Dendritic cell treated with granulocyte-macrophage colony-stimulating factor and Interleukin-4, amounts not matched to agents 40 ng/mL and 50 ng/mL, for 4 days (primary cell): ENCODE data around the gene ATP1A1.
A peak's percentile ranks its signal among the peaks of the same experiment; 100 is the strongest.

ENCODE experiments used
- H3K27ac Mint-ChIP-seq: one replicate; pipeline ENCODE4 v1.8.0; 2022; ENCODE audit warnings: mild to moderate bottlenecking, mixed read lengths
- H3K27me3 Mint-ChIP-seq: one replicate; pipeline ENCODE4 v1.8.0; 2022; ENCODE audit warnings: mild to moderate bottlenecking, mixed read lengths
- H3K36me3 Mint-ChIP-seq: one replicate; pipeline ENCODE4 v1.8.0; 2022; ENCODE audit warnings: low read depth, mixed read lengths
- H3K4me1 Mint-ChIP-seq: one replicate; pipeline ENCODE4 v1.8.0; 2022; ENCODE audit warnings: low read depth, mixed read lengths
- H3K4me3 Mint-ChIP-seq: one replicate; pipeline ENCODE4 v1.8.0; 2022; ENCODE audit warnings: mild to moderate bottlenecking, moderate library complexity, mixed read lengths
- H3K9me3 Mint-ChIP-seq: one replicate; pipeline ENCODE4 v1.8.0; 2022; ENCODE audit warnings: mixed read lengths
- intact Hi-C: fragments of 100-400 bp; cut with micrococcal nuclease; formaldehyde crosslinking; loops from one replicate; pipeline ENCODE4 v1.15.0; 2022

ATP1A1 gene

GRCh38 chr1:116353155-116353554, 19.9 kb upstream of the ATP1A1 start:
- Mint-ChIP-seq H3K9me3 (peaks cover 9% of the 10 kb centered on the region), H3K27ac (no peak overlapping the region), H3K27me3 (peaks cover 5% of the 10 kb centered on the region), H3K4me3 (no peak overlapping the region), H3K4me1 (peaks cover 21% of the 10 kb centered on the region), H3K36me3 (no peaks in the 10 kb centered on the region)
- intact Hi-C loops, result no loop called here

- peaks cover 4% of the 10 kb centered on the region for H3K27me3 Mint-ChIP-seq
- H3K27ac Mint-ChIP-seq, result peak overlapping the region; percentile 47
- no peaks in the 10 kb centered on the region for H3K36me3 Mint-ChIP-seq
- no peak overlapping the region for H3K4me3 Mint-ChIP-seq
- H3K9me3 Mint-ChIP-seq, result no peaks in the 10 kb centered on the region
- H3K4me1 Mint-ChIP-seq, result peaks cover 21% of the 10 kb centered on the region
- intact Hi-C loops, result no loop called here
Measured at GRCh38 chr1:116356067-116356466, 17.0 kb upstream of the ATP1A1 start.

- peaks cover 21% of the 10 kb centered on the region for H3K4me1 Mint-ChIP-seq
- H3K27me3 Mint-ChIP-seq, result peaks cover 2% of the 10 kb centered on the region
- intact Hi-C loops, result no loop called here
- no peak overlapping the region for H3K27ac Mint-ChIP-seq
- H3K9me3 Mint-ChIP-seq, result no peaks in the 10 kb centered on the region
- H3K36me3 Mint-ChIP-seq, result no peaks in the 10 kb centered on the region
- no peak overlapping the region for H3K4me3 Mint-ChIP-seq
Measured at GRCh38 chr1:116356673-116357072, 16.4 kb upstream of the ATP1A1 start.

- no peaks in the 10 kb centered on the region for H3K36me3 Mint-ChIP-seq
- H3K27ac Mint-ChIP-seq, result no peak overlapping the region
- H3K27me3 Mint-ChIP-seq, result peaks cover 5% of the 10 kb centered on the region
- H3K4me3 Mint-ChIP-seq, result no peak overlapping the region
- intact Hi-C loops, result no loop called here
- peaks cover 17% of the 10 kb centered on the region for H3K4me1 Mint-ChIP-seq
- H3K9me3 Mint-ChIP-seq, result no peaks in the 10 kb centered on the region
Measured at GRCh38 chr1:116357487-116357886, 15.6 kb upstream of the ATP1A1 start.

- Mint-ChIP-seq H3K9me3 (no peaks in the 10 kb centered on the region), H3K4me1 (peaks cover 15% of the 10 kb centered on the region), H3K36me3 (no peaks in the 10 kb centered on the region), H3K27me3 (peaks cover 5% of the 10 kb centered on the region), H3K27ac (no peak overlapping the region), H3K4me3 (no peak overlapping the region)
- intact Hi-C loops, result no loop called here
Measured at GRCh38 chr1:116359060-116359830, 13.8 kb upstream of the ATP1A1 start.

- no peaks in the 10 kb centered on the region for H3K9me3 Mint-ChIP-seq
- intact Hi-C loops, result loop anchor here (5.0 kb wide), 1 partner anchor 127 kb away; no protein-coding TSS in a partner anchor
- no peak overlapping the region for H3K27ac Mint-ChIP-seq
- H3K36me3 Mint-ChIP-seq, result no peaks in the 10 kb centered on the region
- H3K27me3 Mint-ChIP-seq, result peaks cover 4% of the 10 kb centered on the region
- peaks cover 15% of the 10 kb centered on the region for H3K4me1 Mint-ChIP-seq
- H3K4me3 Mint-ChIP-seq, result no peak overlapping the region
Measured at GRCh38 chr1:116359871-116360270, 13.2 kb upstream of the ATP1A1 start.

- intact Hi-C loops, result loop anchor here (5.0 kb wide), 1 partner anchor 127 kb away; no protein-coding TSS in a partner anchor
- Mint-ChIP-seq H3K4me3 (no peak overlapping the region), H3K27me3 (peaks cover 3% of the 10 kb centered on the region), H3K36me3 (no peaks in the 10 kb centered on the region), H3K9me3 (no peaks in the 10 kb centered on the region), H3K4me1 (peaks cover 15% of the 10 kb centered on the region), H3K27ac (no peak overlapping the region)
Measured at GRCh38 chr1:116360429-116361173, 12.4 kb upstream of the ATP1A1 start.

GRCh38 chr1:116361648-116362047, 11.4 kb upstream of the ATP1A1 start:
- Mint-ChIP-seq H3K36me3 (no peaks in the 10 kb centered on the region), H3K27ac (no peak overlapping the region), H3K9me3 (no peaks in the 10 kb centered on the region), H3K4me1 (peaks cover 8% of the 10 kb centered on the region), H3K4me3 (no peak overlapping the region), H3K27me3 (peaks cover 3% of the 10 kb centered on the region)
- intact Hi-C loops, result loop anchor here (5.0 kb wide), 1 partner anchor 126 kb away; no protein-coding TSS in a partner anchor

GRCh38 chr1:116362050-116362449, 11.0 kb upstream of the ATP1A1 start:
- intact Hi-C loops, result loop anchor here (5.0 kb wide), 1 partner anchor 125 kb away; no protein-coding TSS in a partner anchor

GRCh38 chr1:116365353-116365780, 7.7 kb upstream of the ATP1A1 start:
- Mint-ChIP-seq H3K27ac (no peak overlapping the region), H3K4me1 (peaks cover 6% of the 10 kb centered on the region), H3K4me3 (no peak overlapping the region), H3K27me3 (peaks cover 14% of the 10 kb centered on the region), H3K9me3 (no peaks in the 10 kb centered on the region), H3K36me3 (no peaks in the 10 kb centered on the region)
- intact Hi-C loops, result no loop called here

More at GRCh38 chr1:116362050-116362449, 11.0 kb upstream of the ATP1A1 start:
- Mint-ChIP-seq H3K4me1 (peaks cover 4% of the 10 kb centered on the region), H3K27me3 (peaks cover 3% of the 10 kb centered on the region), H3K27ac (no peak overlapping the region), H3K4me3 (no peak overlapping the region), H3K9me3 (no peaks in the 10 kb centered on the region), H3K36me3 (no peaks in the 10 kb centered on the region)

GRCh38 chr1:116365857-116366256, 7.2 kb upstream of the ATP1A1 start:
- Mint-ChIP-seq H3K4me1 (peaks cover 6% of the 10 kb centered on the region), H3K9me3 (no peaks in the 10 kb centered on the region), H3K4me3 (no peak overlapping the region), H3K27me3 (peaks cover 14% of the 10 kb centered on the region), H3K27ac (no peak overlapping the region), H3K36me3 (no peaks in the 10 kb centered on the region)
- intact Hi-C loops, result no loop called here

GRCh38 chr1:116367256-116367945, 5.6 kb upstream of the ATP1A1 start:
- H3K27me3 Mint-ChIP-seq, result peaks cover 11% of the 10 kb centered on the region
- H3K4me3 Mint-ChIP-seq, result no peak overlapping the region
- intact Hi-C loops, result no loop called here
- no peaks in the 10 kb centered on the region for H3K36me3 Mint-ChIP-seq
- H3K27ac Mint-ChIP-seq, result no peak overlapping the region
- peaks cover 13% of the 10 kb centered on the region for H3K4me1 Mint-ChIP-seq
- H3K9me3 Mint-ChIP-seq, result no peaks in the 10 kb centered on the region

- Mint-ChIP-seq H3K4me3 (no peak overlapping the region), H3K36me3 (peaks cover 5% of the 10 kb centered on the region), H3K4me1 (peaks cover 17% of the 10 kb centered on the region), H3K27ac (no peak overlapping the region), H3K9me3 (no peaks in the 10 kb centered on the region), H3K27me3 (peaks cover 11% of the 10 kb centered on the region)
- intact Hi-C loops, result no loop called here
Measured at GRCh38 chr1:116368241-116368640, 4.8 kb upstream of the ATP1A1 start.

GRCh38 chr1:116370181-116370580, 2.9 kb upstream of the ATP1A1 start:
- peaks cover 14% of the 10 kb centered on the region for H3K36me3 Mint-ChIP-seq
- no peak overlapping the region for H3K27ac Mint-ChIP-seq
- intact Hi-C loops, result no loop called here
- H3K9me3 Mint-ChIP-seq, result no peaks in the 10 kb centered on the region
- H3K4me1 Mint-ChIP-seq, result peaks cover 30% of the 10 kb centered on the region
- peaks cover 11% of the 10 kb centered on the region for H3K27me3 Mint-ChIP-seq
- no peak overlapping the region for H3K4me3 Mint-ChIP-seq
